Cardiac fibroblast (primary cell): ENCODE data around the gene AK4.

Experiments used
- DNase-seq, 2 donors: peaks; one replicate each; pipeline versions ENCODE4 v3.0.0 to v3.0.0-alpha.2; 2010; ENCODE audit warnings: low read depth in 2 of 2
- H3K4me3 ChIP-seq, 2 donors: replicated peaks in 1 of 2; 1 replicate in 1 of 2; 2 replicates in 1 of 2; pipeline ENCODE4 v1.5.1; 2011; ENCODE audit warnings: low read depth in 2 of 2, low read length in 2 of 2, mild to moderate bottlenecking in 2 of 2, moderate library complexity in 1 of 2
- TF ChIP-seq, protein P1 (sequence below): IDR thresholded peaks from one replicate; pipeline ENCODE4 v1.5.1; 2011; ENCODE audit warnings: low read depth, mild to moderate bottlenecking, low read length, inconsistent platforms

The AK4 gene

GRCh38 chr1:65172936-65173690 is 25.1 kb downstream of the AK4 start:
- H3K4me3 ChIP-seq: no peak overlapping the region
- TF ChIP-seq, protein P1, sequence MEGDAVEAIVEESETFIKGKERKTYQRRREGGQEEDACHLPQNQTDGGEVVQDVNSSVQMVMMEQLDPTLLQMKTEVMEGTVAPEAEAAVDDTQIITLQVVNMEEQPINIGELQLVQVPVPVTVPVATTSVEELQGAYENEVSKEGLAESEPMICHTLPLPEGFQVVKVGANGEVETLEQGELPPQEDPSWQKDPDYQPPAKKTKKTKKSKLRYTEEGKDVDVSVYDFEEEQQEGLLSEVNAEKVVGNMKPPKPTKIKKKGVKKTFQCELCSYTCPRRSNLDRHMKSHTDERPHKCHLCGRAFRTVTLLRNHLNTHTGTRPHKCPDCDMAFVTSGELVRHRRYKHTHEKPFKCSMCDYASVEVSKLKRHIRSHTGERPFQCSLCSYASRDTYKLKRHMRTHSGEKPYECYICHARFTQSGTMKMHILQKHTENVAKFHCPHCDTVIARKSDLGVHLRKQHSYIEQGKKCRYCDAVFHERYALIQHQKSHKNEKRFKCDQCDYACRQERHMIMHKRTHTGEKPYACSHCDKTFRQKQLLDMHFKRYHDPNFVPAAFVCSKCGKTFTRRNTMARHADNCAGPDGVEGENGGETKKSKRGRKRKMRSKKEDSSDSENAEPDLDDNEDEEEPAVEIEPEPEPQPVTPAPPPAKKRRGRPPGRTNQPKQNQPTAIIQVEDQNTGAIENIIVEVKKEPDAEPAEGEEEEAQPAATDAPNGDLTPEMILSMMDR: no peak
- DNase-seq: no peak

DNA sequence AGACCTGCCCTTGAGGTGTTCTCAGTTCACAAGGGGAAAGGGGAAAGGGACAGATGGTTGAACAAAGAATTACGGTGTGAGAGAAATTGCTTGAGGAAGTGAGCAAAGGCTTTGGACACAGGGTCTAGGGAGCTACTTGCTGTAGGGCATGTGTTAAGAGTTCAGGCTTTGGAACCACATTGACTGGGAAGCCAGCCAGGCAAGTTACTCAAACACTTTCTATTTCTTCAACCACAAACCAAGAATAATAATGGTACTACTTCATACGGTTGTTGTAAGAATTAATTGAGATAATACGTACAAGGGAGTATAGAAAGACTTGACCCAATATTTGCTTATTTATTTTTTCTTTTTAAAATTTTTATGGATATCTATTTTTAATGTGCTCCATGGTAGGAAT is 26.6 kb downstream of the AK4 start:
- TF ChIP-seq, protein P1: no peak
- no peak overlapping the region for H3K4me3 ChIP-seq
- DNase-seq: peak; percentile 97

DNA sequence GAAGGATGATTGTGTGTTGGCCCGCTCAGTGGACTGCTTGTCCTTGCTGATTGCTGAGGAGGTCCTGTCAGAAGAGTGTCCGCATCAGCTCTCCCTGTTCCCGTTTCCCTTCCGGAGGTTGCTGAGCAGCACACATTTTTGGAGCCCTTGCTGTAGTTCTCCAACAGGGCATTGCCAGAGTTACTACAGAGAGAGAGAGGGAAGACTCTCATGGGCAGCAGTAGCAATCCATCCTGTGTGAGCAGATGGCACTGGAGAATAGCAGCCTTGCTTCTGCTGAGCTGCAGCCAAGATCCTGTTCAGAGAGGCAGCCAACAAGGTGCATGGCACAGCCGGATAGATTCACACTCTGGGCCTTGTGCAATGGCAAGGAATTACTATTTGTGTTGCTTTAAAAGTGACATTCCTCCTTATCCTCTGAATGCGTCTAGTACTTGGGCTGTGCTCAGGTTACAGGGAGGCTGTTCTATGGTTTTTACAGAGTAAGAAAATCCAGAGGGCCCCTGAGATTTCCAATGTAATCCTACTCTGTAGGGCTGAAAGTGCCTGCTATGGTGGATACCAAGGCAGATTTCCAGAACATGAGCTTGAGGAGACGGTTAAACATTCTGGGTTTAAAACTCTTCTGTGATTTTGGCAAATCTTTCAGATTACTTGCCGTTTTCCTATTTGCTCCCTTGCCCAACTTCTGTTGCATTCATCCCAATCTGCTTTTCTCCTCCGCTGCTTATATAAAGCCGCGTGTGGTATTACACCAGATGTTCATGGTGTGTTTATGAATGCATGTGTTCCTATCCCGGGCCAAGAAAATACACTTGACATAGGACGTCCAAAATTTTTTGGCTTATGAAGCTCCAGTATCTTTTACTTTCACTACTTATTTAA is 27.4 kb downstream of the AK4 start:
- TF ChIP-seq, protein P1: no peak
- peak in 1 of 2 donors; percentile 49 for DNase-seq
- no peak overlapping the region for H3K4me3 ChIP-seq

GRCh38 chr1:65176056-65176450 is 28.1 kb downstream of the AK4 start:
- no peak overlapping the region for H3K4me3 ChIP-seq
- TF ChIP-seq, protein P1: no peak

GRCh38 chr1:65176591-65176990 is 28.6 kb downstream of the AK4 start:
- TF ChIP-seq, protein P1: no peak
- no peak for DNase-seq
- no peak overlapping the region for H3K4me3 ChIP-seq

More at GRCh38 chr1:65176056-65176450, 28.1 kb downstream of the AK4 start:
- DNase-seq: no peak

DNA sequence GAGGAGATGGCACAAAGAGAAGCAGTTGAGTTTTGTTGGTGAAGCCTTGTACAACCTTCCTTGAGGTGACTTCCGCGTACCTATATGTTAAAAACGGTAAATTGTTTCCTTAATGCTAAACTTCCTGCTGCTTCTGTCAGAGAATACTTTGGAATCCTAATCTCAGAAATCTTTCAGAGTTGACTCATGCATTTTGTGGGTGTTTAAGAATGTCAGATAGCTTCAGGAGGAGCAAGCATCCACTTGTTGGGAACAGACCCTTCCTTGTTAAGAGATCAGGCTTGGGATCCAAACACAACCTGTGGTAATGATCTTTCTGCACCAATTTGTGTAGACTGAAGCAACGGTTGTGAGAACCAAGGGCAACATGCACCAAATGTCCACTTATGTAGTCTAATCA is 29.5 kb downstream of the AK4 start:
- no peak overlapping the region for H3K4me3 ChIP-seq
- TF ChIP-seq, protein P1: no peak
- peak; percentile 23 to 46 for DNase-seq
